NT2/D1 (cell line): Measurements from ENCODE around the gene TEX52.

Source experiments
- SUZ12 ChIP-seq: IDR thresholded peaks from 2 replicates; pipeline ENCODE4 v1.6.1; 2011; ENCODE audit not compliant: insufficient read length, insufficient read depth; ENCODE audit errors: extremely low read depth
- YY1 ChIP-seq: IDR thresholded peaks from 2 replicates; pipeline ENCODE4 v1.6.1; 2011; ENCODE audit not compliant: insufficient read length, insufficient read depth
- ZNF274 ChIP-seq: IDR thresholded peaks from 2 replicates; pipeline ENCODE4 v1.6.1; 2011; ENCODE audit warnings: mild to moderate bottlenecking, low read depth, low read length

DNA sequence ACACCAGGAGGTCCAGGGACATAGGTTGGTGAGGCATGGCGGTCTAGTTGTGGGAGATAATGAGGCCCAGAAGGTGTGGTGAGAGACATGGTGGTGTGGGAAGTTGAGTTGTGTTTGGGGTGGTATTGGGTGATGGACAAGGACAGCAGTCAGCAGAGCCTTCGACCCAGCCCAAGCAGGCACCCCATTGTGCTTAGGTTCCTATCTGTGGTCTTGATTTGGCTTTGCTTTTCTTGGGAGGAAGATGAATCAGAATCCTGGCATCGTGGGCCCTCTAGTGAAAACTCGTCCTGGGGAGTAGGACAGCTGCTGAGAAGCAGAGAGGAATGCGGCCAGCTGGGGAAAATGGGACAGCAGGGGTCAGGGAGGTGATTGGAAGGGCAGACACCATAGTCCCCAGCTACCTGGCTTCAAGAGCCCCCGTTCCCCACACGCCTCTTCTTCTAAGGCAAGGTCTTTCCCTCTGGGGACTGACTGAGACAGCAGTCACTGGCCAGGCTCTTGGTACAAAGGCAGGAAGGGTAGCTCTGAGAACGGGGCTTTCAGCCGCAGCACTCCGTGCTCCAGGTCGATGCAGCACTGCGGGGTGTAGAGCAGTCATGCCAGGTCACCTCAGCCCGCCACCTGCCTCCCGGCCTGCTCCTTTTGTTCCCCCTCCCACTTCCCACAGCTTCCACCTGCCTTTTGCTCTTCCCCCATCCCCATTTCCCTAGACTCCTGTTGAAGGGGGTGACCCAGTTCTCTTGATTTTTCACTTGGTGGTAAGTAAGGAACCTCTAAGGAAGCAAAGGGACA is 29.9 kb downstream of the TEX52 start:
- TF ChIP-seq ZNF274, result no peak
- no peak for TF ChIP-seq YY1
- TF ChIP-seq SUZ12, result no peak
